ENCODE data around the gene HDDC3. TPM values are rescaled to one million over a fixed set of nuclear protein-coding genes. Genes with fewer than 3 reads are reported as not detected.

Gene HDDC3
- total and polyA plus RNA-seq, 9 of the 15 experiments (the other 6 are each of a cell fraction or from before 2014, with no cell fraction given), result 14.9 to 55.8 (median 36.9) TPM

DNA sequence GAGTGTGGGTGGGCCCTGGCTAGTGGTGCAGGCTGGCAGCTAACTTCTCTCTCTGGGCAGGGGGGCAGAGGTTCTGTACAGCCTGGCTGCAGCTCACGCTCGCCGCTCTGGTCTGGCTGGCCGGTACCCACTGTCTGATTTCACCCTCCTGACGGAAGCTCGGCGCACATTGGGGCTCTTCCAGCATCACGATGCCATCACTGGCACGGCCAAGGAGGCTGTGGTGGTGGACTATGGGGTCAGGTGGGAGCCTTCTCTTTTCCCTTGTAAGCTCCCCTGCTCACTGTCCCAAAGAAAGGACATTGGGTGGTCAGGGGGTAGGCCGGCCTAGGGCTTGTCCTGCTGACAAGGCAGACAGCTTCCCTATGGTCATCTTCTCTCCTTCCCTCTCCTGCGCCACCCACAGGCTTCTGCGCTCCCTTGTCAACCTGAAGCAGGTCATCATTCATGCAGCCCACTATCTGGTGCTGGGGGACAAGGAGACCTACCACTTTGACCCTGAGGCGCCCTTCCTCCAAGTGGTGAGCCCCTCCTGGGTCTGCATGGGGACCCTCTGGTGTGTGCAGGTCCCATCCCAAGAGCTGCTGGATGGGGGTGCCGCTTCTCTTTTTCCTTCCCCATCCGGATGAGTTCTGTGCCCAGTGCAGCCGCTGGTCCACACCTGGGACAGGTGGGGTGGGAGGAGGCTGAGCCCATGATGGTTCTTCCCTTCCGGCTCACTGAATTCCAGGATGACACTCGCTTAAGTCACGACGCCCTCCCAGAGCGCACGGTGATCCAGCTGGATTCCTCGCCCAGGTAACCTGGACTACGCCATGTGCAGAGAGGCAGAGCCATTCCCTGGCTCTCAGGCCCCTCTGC is 21.7 kb downstream of the HDDC3 start:
- FAIRE-seq (no peak), ATAC-seq (0 out of 3 replicates have a peak, but pooled peaks have one; percentile 5), DNase-seq (ENCODE audit: extremely low read depth in 1 of 4, low spot score in 3 of 4) (no peak)
- H3K36me3 ChIP-seq (ENCODE audit: control insufficient read depth, insufficient read depth, low read length), result peaks cover 96% of the 10 kb centered on the region
- no peak overlapping the region for H3K27ac ChIP-seq (ENCODE audit: extremely low read depth, low read depth, low read length)
- TF ChIP-seq POLR2G (IDR thresholded peaks at IDR 0.05; ENCODE audit: low read depth, low read length), result peak; percentile 37; the same call in 1 of the 2 replicates
- TF ChIP-seq RBFOX2 (IDR thresholded peaks at IDR 0.05; ENCODE audit: low read depth, low read length), result peak; percentile 47
- TF ChIP-seq ZNF384 (IDR thresholded peaks at IDR 0.05; ENCODE audit: low read depth, low read length), result no peak
- H3K9me3 ChIP-seq (replicated peaks; ENCODE audit: control insufficient read depth, insufficient read depth, low read depth, low read length), result no peaks in the 10 kb centered on the region
- H3K79me2 ChIP-seq (ENCODE audit: control insufficient read depth, insufficient read depth, low read length), result peaks cover 15% of the 10 kb centered on the region
- in situ Hi-C loops (cut with MboI), result no loop called here
- H3K9ac ChIP-seq (ENCODE audit: insufficient read depth in 1 of 2, low read depth in 2 of 2, low read length in 2 of 2), result peak overlapping the region in 1 of 2 experiments; percentile 67; a peak in 2 of 4 replicates
- BruUV-seq (replicated peaks), result no TSS peak
- peaks cover 4% of the 10 kb centered on the region for H3K9me1 ChIP-seq (ENCODE audit: control insufficient read depth, insufficient read depth, low read length)
- no peak overlapping the region for H3K4me3 ChIP-seq
- H3K27me3 ChIP-seq (ENCODE audit: control insufficient read depth in 2 of 2, insufficient read depth in 2 of 2, low read length in 2 of 2), result no peaks in the 10 kb centered on the region
- CTCF ChIA-PET (ENCODE audit: low intra/inter-chr PET ratio), result no interaction called here
- intact Hi-C loops (cut with micrococcal nuclease), result no loop called here
- peaks cover 8 to 51% of the 10 kb centered on the region in 2 experiments for H3K4me1 ChIP-seq (replicated peaks in 1 of 2; ENCODE audit: control insufficient read depth in 2 of 2, insufficient read depth in 2 of 2, low read length in 2 of 2)
- no peak overlapping the region for H2AFZ ChIP-seq (ENCODE audit: low read depth, low read length)
- WGBS (ENCODE audit: insufficient coverage, low coverage, missing lambda C conversion rate), result 97% methylated on average over 21 of the region's 24 CpGs
- no peak overlapping the region for H3K4me2 ChIP-seq (ENCODE audit: insufficient read depth, low read length)
- POLR2A ChIA-PET, result interaction anchor here (0.5 to 2.3 kb wide), 5 partner anchors 9 to 171 kb away, joined by 3 to 17 read pairs (median 4); no protein-coding TSS in a partner anchor
- no peaks in the 10 kb centered on the region for H4K20me1 ChIP-seq (replicated peaks; ENCODE audit: control insufficient read depth, insufficient read depth, low read length)

DNA sequence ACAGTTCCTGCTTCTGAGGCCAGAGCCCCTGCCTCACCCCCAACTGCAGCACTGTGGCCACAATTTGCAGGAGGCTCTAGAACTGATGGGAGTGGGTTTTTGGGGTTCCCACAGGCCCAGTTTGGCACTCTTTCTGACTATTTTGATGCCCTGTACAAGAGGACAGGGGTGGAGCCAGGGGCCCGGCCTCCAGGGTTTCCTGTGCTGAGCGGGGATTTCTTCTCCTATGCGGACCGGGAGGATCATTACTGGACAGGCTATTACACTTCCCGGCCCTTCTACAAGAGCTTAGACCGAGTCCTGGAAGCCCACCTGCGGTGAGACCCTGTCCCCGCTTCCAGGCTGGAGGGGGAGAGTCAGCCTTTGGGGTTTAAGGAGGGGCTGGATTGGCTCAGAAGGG is 22.4 kb downstream of the HDDC3 start:
- no peak overlapping the region for H3K4me3 ChIP-seq
- H3K4me1 ChIP-seq (replicated peaks in 1 of 2; ENCODE audit: control insufficient read depth in 2 of 2, insufficient read depth in 2 of 2, low read length in 2 of 2), result peaks cover 3 to 51% of the 10 kb centered on the region in 2 experiments; a peak in 4 of 5 replicates

More for the DNA sequence above, 22.4 kb downstream of the HDDC3 start:
- TF ChIP-seq, protein P1, sequence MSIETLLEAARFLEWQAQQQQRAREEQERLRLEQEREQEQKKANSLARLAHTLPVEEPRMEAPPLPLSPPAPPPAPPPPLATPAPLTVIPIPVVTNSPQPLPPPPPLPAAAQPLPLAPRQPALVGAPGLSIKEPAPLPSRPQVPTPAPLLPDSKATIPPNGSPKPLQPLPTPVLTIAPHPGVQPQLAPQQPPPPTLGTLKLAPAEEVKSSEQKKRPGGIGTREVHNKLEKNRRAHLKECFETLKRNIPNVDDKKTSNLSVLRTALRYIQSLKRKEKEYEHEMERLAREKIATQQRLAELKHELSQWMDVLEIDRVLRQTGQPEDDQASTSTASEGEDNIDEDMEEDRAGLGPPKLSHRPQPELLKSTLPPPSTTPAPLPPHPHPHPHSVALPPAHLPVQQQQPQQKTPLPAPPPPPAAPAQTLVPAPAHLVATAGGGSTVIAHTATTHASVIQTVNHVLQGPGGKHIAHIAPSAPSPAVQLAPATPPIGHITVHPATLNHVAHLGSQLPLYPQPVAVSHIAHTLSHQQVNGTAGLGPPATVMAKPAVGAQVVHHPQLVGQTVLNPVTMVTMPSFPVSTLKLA (conservative IDR thresholded peaks at IDR 0.05), result no peak
- TF ChIP-seq ZNF184 (CRISPR knock-in tag; IDR thresholded peaks at IDR 0.05) (no peak), ESRRB (CRISPR knock-in tag; IDR thresholded peaks at IDR 0.05; ENCODE audit: borderline replicate concordance) (no peak)
- no peak overlapping the region for H3K27ac ChIP-seq (ENCODE audit: extremely low read depth, low read depth, low read length)
- POLR2A ChIA-PET, result interaction anchor here (0.5 to 2.3 kb wide), 4 partner anchors 8 to 170 kb away, joined by 3 to 17 read pairs (median 4); no protein-coding TSS in a partner anchor
- BruUV-seq (replicated peaks), result no TSS peak
- H3K9me3 ChIP-seq (replicated peaks; ENCODE audit: control insufficient read depth, insufficient read depth, low read depth, low read length), result no peaks in the 10 kb centered on the region
- no peak overlapping the region for H2AFZ ChIP-seq (ENCODE audit: low read depth, low read length)
- peaks cover 96% of the 10 kb centered on the region for H3K36me3 ChIP-seq (ENCODE audit: control insufficient read depth, insufficient read depth, low read length)
- H3K4me2 ChIP-seq (ENCODE audit: insufficient read depth, low read length), result no peak overlapping the region
- FAIRE-seq, result no peak
- intact Hi-C loops (cut with micrococcal nuclease) (no loop called here), in situ Hi-C loops (cut with MboI) (no loop called here)
- H3K9me1 ChIP-seq (ENCODE audit: control insufficient read depth, insufficient read depth, low read length), result peaks cover 4% of the 10 kb centered on the region
- CTCF ChIA-PET (ENCODE audit: low intra/inter-chr PET ratio), result no interaction called here
- H4K20me1 ChIP-seq (replicated peaks; ENCODE audit: control insufficient read depth, insufficient read depth, low read length), result no peaks in the 10 kb centered on the region
- H3K79me2 ChIP-seq (ENCODE audit: control insufficient read depth, insufficient read depth, low read length), result peaks cover 22% of the 10 kb centered on the region
- WGBS (ENCODE audit: insufficient coverage, low coverage, missing lambda C conversion rate), result 97% methylated on average over 7 of the region's 8 CpGs
- 0 out of 4 replicates have a peak overlapping the region, but pooled peaks of 1 of the 2 experiments have one; percentile 43 for H3K9ac ChIP-seq (ENCODE audit: insufficient read depth in 1 of 2, low read depth in 2 of 2, low read length in 2 of 2)
- H3K27me3 ChIP-seq (ENCODE audit: control insufficient read depth in 2 of 2, insufficient read depth in 2 of 2, low read length in 2 of 2), result no peaks in the 10 kb centered on the region
- ATAC-seq, result no peak
- no peak for DNase-seq (ENCODE audit: extremely low read depth in 1 of 4, low spot score in 3 of 4)
